Muscle layer of duodenum (tissue), 2 donors: ENCODE data around the gene DOCK10.

Experiments
- H3K27ac ChIP-seq: one replicate; pipeline ENCODE4 v1.7.0; 2013; ENCODE audit warnings: mild to moderate bottlenecking, low read length
- H3K27me3 ChIP-seq: one replicate; pipeline ENCODE4 v1.7.0; 2013; ENCODE audit warnings: low read depth, mild to moderate bottlenecking, control low read depth, low read length
- H3K36me3 ChIP-seq, 2 donors: one replicate each; pipeline ENCODE4 v1.7.0; 2013; ENCODE audit warnings: low read length in 2 of 2, control low read depth in 1 of 2, mild to moderate bottlenecking in 1 of 2; ENCODE audit not compliant: insufficient read depth in 2 of 2, control insufficient read depth in 1 of 2
- H3K4me1 ChIP-seq, 2 donors: one replicate each; pipeline ENCODE4 v1.7.0; 2013; ENCODE audit warnings: low read length in 2 of 2, mild to moderate bottlenecking in 2 of 2, control low read depth in 1 of 2, moderate library complexity in 1 of 2; ENCODE audit not compliant: insufficient read depth in 2 of 2, control insufficient read depth in 1 of 2
- H3K4me3 ChIP-seq, 2 donors: one replicate each; pipeline ENCODE4 v1.7.0; 2013; ENCODE audit warnings: low read length in 2 of 2, low read depth in 1 of 2, mild to moderate bottlenecking in 1 of 2
- H3K9me3 ChIP-seq, 2 donors: one replicate each; pipeline ENCODE4 v1.7.0; 2013; ENCODE audit warnings: low read length in 2 of 2, control low read depth in 1 of 2, mild to moderate bottlenecking in 1 of 2; ENCODE audit not compliant: control insufficient read depth in 1 of 2
- donor health status: healthy.

Gene DOCK10

DNA sequence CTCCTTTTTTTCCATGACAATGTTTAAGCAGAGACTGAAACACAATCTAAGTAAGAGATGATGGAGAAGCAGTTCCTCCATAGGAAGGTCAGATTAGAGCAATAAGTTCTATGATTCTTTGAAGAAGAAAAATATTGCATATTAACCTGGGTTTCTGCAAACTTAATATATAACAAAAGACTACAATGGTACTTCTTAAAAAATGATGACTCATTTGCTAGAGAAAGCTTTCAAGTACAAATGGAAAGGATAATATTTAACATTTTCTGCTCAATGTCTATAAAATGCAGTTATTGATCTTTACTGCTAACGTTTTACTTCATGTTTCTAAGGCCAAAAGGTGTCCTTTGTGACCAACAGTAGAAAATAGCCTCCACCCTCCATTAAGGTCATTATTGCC is 158.6 kb downstream of the DOCK10 start:
- no peaks in the 10 kb centered on the region for H3K9me3 ChIP-seq
- H3K4me1 ChIP-seq: no peaks in the 10 kb centered on the region
- no peaks in the 10 kb centered on the region for H3K36me3 ChIP-seq
- H3K27ac ChIP-seq: no peak overlapping the region
- H3K4me3 ChIP-seq: no peak overlapping the region
- no peaks in the 10 kb centered on the region for H3K27me3 ChIP-seq

DNA sequence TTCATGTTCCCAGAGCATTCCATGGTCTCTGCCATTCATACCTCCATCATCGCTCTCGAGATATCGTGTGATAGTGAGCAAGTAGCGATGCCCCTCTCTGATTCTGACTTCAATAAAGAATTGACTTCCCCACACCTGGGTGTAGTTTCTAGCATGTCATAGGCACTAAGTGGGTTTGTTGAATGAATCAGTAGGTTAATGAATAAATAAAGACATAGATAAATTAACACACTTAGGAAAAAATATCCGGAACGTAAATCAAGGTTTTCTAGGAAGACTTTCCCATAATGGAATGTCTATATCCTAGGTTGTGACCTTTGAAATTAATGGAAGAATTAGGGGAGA is 159.1 kb downstream of the DOCK10 start:
- H3K36me3 ChIP-seq: no peaks in the 10 kb centered on the region
- H3K4me3 ChIP-seq: no peak overlapping the region
- H3K27ac ChIP-seq: no peak overlapping the region
- H3K4me1 ChIP-seq: no peaks in the 10 kb centered on the region
- no peaks in the 10 kb centered on the region for H3K27me3 ChIP-seq
- H3K9me3 ChIP-seq: no peaks in the 10 kb centered on the region

DNA sequence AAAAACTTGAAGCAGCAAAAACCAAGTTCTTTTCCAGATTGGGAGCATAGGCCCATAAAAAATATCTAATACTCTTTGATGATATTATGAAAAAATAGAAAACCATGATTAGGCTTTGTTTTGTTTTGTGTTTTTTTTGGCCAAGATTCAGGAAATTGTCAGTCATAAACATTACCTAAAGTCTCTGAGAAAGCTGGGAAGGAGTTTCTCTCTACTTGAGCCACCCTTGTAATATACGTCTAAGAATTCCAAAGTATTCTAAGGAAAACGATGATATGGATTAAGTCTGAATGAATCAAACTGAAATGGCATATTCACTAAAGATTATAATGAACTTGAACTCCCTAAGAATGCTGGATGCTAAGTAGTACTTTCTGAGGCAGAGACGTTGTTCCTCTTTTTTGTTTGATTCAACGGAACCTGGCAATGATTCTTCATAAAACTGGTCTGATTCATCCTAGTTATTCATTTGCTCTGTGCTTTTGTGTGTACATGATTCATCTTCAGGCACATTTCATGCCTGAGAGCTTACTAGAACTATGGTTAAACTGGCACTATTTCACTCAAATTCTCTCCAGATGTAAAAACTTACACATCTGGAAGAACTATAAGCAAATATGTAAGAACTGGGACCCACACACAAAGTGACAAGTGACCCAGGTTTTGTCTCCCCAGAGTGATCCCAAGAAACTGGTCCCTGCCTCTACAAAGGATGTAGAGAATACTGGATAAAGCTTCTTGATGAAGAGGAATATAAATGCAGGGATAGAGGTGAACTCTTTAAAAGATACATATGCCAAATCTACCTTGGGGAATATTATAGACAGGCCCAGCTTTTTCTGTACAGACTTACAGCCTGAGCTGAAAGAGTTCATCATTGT is 159.7 kb downstream of the DOCK10 start:
- no peak overlapping the region for H3K4me3 ChIP-seq
- H3K9me3 ChIP-seq: no peaks in the 10 kb centered on the region
- no peak overlapping the region for H3K27ac ChIP-seq
- H3K4me1 ChIP-seq: no peaks in the 10 kb centered on the region
- H3K27me3 ChIP-seq: no peaks in the 10 kb centered on the region
- H3K36me3 ChIP-seq: no peaks in the 10 kb centered on the region

DNA sequence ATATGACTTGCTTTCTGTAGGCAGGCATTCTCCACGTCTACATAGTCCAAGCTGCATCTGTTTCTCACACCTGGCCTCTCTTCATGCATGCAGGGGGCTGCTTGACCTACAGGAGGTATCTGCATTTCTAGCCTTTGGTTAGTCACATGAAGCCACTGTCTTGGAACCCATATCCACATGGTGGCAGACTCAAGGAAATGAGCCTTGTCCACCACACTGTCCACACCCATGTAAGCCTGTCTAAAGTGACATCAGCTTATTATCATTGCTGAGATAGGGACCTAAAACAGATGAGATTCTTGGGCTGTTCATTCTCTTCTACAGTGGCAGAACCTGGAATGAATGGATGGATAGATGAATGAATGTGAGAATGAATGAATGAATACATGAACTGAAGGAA is 160.4 kb downstream of the DOCK10 start:
- Histone ChIP-seq H3K4me3 (no peak overlapping the region), H3K36me3 (no peaks in the 10 kb centered on the region), H3K27ac (no peak overlapping the region), H3K27me3 (no peaks in the 10 kb centered on the region), H3K4me1 (no peaks in the 10 kb centered on the region), H3K9me3 (no peaks in the 10 kb centered on the region)

DNA sequence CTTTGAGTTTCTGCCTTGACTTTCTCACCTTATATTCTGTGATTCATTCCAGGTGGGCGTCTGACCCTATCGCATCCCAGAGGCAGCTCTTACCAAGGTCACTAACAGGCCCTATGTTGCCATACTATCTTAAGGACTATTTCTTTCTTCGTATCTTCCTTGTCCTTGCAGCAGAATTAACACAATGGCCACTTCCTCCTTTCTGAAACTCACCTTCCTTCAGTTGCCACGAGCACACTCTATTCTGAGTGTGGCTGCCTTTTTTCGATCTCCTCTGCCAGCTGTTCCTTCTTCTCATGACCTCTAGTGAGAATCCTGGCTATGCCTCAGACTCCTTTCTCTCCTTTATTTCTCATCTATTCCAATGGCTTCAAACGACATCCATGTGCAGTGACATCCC is 165.7 kb downstream of the DOCK10 start:
- Histone ChIP-seq H3K27ac (no peak overlapping the region), H3K4me3 (no peak overlapping the region), H3K9me3 (no peaks in the 10 kb centered on the region), H3K36me3 (peaks cover 0 to 2% of the 10 kb centered on the region in 2 donors), H3K27me3 (no peaks in the 10 kb centered on the region), H3K4me1 (no peaks in the 10 kb centered on the region)

DNA sequence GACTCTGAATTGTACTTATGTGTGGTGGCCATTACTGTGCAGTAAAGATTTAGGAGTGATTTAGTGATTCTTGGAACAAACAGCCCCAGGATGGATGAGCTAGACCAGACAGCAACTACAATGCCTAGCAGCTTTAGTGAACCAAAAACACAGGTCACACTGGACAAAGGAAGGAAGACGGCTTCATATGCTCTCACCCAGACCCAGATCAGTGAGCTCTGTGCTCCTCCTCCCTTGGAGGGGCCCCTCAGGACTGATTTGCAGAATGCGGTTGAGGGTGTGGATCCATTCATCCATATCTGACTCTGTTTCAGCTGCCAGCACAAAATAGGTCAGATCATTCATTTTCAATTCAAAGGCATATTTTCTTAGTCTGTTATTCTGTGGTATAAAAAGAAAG is 166.4 kb downstream of the DOCK10 start:
- no peaks in the 10 kb centered on the region for H3K9me3 ChIP-seq
- H3K36me3 ChIP-seq: peaks cover 0 to 2% of the 10 kb centered on the region in 2 donors
- H3K27me3 ChIP-seq: no peaks in the 10 kb centered on the region
- H3K4me3 ChIP-seq: no peak overlapping the region
- no peak overlapping the region for H3K27ac ChIP-seq
- H3K4me1 ChIP-seq: no peaks in the 10 kb centered on the region

DNA sequence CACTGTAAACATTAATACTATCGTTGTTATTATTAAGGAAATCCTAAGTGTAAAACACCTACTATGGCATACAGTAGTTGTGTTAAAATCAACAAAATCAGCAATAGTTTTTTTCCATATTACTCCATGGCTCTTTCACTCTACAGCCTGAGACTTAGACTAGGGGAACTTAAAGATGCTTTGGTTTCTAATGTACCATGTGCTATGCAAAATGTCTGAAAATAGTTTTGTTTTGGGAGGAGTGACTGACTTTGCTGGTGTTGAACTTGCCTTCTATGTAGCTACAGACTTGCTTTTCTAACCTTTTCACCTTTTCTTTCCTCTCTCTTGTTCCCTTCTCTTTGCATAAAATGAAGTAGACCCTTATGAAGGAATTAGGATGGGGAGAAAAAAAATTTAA is 167.1 kb downstream of the DOCK10 start:
- no peaks in the 10 kb centered on the region for H3K9me3 ChIP-seq
- H3K4me3 ChIP-seq: no peak overlapping the region

DNA sequence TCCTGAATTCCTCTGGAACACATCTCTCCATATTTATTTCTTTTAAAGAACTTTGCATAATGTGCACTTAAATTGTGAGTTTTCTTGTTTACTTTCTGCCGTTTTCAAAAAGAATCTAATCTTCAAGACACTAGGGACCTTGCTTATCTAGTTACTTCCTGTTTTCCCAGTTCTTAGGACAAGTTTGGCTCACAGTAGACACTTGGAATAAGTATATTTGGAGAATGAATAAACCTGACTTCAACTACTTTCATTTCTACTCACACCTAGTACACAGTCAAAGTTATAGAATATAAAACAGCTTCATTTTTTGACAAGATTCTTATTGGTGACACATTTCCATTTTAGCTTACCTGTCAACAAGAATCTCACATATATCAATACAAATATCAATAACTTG is 170.5 kb downstream of the DOCK10 start:
- peaks cover 0 to 2% of the 10 kb centered on the region in 2 donors for H3K36me3 ChIP-seq
- H3K27me3 ChIP-seq: no peaks in the 10 kb centered on the region
- no peaks in the 10 kb centered on the region for H3K9me3 ChIP-seq
- H3K4me1 ChIP-seq: no peaks in the 10 kb centered on the region
- no peak overlapping the region for H3K27ac ChIP-seq
- no peak overlapping the region for H3K4me3 ChIP-seq

More for the DNA sequence above, 167.1 kb downstream of the DOCK10 start:
- Histone ChIP-seq H3K27me3 (no peaks in the 10 kb centered on the region), H3K27ac (no peak overlapping the region), H3K4me1 (no peaks in the 10 kb centered on the region), H3K36me3 (peaks cover 0 to 2% of the 10 kb centered on the region in 2 donors)

DNA sequence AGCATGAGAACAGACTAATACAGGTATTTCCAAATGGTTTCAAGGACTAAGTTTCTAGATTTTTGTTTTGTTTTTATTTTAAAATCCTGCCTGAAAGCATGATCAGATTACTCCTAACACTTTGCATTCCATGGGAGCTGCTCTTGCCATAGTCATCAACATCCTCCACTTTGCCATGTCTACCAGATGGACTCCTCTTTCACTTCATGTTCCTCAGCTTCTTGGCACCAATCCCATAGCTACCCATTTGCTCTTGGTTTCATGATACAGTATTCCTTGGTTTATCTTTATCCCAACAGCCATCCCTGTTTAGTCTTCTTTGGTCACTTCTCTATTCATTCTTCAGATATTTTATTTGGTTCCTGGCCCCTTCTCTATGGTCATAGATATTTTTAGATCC is 171.9 kb downstream of the DOCK10 start:
- Histone ChIP-seq H3K36me3 (peaks cover 0 to 2% of the 10 kb centered on the region in 2 donors), H3K4me3 (no peak overlapping the region), H3K4me1 (no peaks in the 10 kb centered on the region), H3K27me3 (no peaks in the 10 kb centered on the region), H3K9me3 (no peaks in the 10 kb centered on the region), H3K27ac (no peak overlapping the region)

DNA sequence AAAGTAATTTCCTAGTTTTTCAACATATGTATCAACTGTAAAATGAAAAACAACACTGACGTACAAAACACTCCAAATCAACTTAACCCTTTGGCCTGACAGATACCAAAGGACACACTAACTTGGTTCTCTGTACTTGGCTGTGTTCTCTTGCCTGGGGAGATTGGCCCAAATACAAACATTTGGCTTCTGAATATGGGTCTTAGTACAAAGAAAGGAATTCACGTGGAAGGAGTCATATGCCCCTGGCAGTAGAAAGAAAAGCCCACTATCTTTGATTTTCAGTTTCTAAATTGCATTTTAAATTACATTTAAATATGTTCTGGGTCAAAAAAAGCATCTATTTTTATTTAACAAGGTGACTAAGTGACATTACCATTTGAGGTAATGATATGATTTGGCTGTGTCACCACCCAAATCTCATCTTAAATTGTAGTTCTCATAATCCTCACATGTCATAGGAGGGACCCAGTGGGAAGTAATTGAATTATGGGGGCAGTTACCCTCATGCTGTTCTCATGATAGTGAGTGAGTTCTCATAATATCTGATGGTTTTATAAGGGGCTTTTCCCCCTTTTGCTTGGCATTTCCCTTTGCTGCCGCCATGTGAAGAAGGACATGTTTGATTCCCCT is 172.6 kb downstream of the DOCK10 start:
- Histone ChIP-seq H3K27me3 (no peaks in the 10 kb centered on the region), H3K9me3 (no peaks in the 10 kb centered on the region), H3K4me3 (no peak overlapping the region), H3K36me3 (peaks cover 0 to 2% of the 10 kb centered on the region in 2 donors), H3K27ac (no peak overlapping the region), H3K4me1 (no peaks in the 10 kb centered on the region)

DNA sequence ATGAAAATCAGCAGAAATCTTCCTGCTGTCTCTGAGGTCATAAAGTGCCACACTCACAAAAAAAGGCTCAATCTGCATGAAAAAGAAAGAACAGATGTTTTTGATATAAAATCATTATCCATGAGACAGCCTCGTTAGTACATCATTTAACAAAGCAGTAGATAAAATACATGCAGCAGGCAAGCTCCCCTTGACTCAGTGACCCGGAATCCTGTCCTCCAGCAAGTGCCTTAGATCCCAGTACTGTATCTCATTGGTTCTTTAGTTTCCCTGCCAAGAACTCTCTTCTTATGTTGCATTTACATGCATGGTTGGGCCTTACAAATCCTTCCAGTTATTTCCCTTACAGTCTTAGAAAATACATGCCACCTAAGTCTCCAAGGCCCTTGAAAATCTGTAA is 177.3 kb downstream of the DOCK10 start:
- H3K36me3 ChIP-seq: no peaks in the 10 kb centered on the region
- H3K27me3 ChIP-seq: no peaks in the 10 kb centered on the region
- H3K4me1 ChIP-seq: no peaks in the 10 kb centered on the region
- H3K9me3 ChIP-seq: no peaks in the 10 kb centered on the region
- H3K27ac ChIP-seq: no peak overlapping the region
- no peak overlapping the region for H3K4me3 ChIP-seq
